Neural progenitor cell (in vitro differentiated cells): ENCODE data around the gene SEPTIN8. TPM values are rescaled to one million over a fixed set of nuclear protein-coding genes. Genes with fewer than 3 reads are reported as not detected.

Experiments used
- DNase-seq: peaks from one replicate; pipeline ENCODE4 v3.0.0-alpha.2; 2016; ENCODE audit warnings: low spot score
- H2AFZ ChIP-seq: fragments of 200-600 bp; sonication (generic); replicated peaks from 2 replicates; pipeline ENCODE4 v1.6.1; 2016; ENCODE audit warnings: antibody characterized with exemption
- H3F3A ChIP-seq: fragments of 200-600 bp; sonication (generic); 2 replicates; pipeline ENCODE4 v1.6.1; 2016; ENCODE audit warnings: antibody characterized with exemption, low read depth
- H3K27ac ChIP-seq: fragments of 200-600 bp; sonication (generic); 2 replicates; pipeline ENCODE4 v1.5.1; 2016; ENCODE audit warnings: mild to moderate bottlenecking
- H3K27me3 ChIP-seq: fragments of 200-600 bp; sonication (generic); 2 replicates; pipeline ENCODE4 v1.6.1; 2016; ENCODE audit warnings: mild to moderate bottlenecking, moderate library complexity
- H3K36me3 ChIP-seq: fragments of 200-600 bp; sonication (generic); 2 replicates; pipeline ENCODE4 v1.5.1; 2016
- H3K4me1 ChIP-seq: fragments of 200-600 bp; sonication (generic); 2 replicates; pipeline ENCODE4 v1.6.1; 2016; ENCODE audit warnings: mixed run types
- H3K4me2 ChIP-seq: fragments of 200-600 bp; sonication (generic); 2 replicates; pipeline ENCODE4 v1.6.1; 2016
- H3K4me3 ChIP-seq: fragments of 200-600 bp; sonication (generic); 2 replicates; pipeline ENCODE4 v1.5.1; 2016
- H3K79me2 ChIP-seq: fragments of 200-600 bp; sonication (generic); 2 replicates; pipeline ENCODE4 v1.6.1; 2016; ENCODE audit warnings: low read depth
- H3K9ac ChIP-seq: fragments of 200-600 bp; sonication (generic); 2 replicates; pipeline ENCODE4 v1.6.1; 2016
- H3K9me3 ChIP-seq: fragments of 200-600 bp; sonication (generic); 2 replicates; pipeline ENCODE4 v1.5.1; 2016; ENCODE audit warnings: low read depth
- H4K20me1 ChIP-seq: fragments of 200-600 bp; sonication (generic); 2 replicates; pipeline ENCODE4 v1.6.1; 2016; ENCODE audit warnings: low read depth
- H3K27ac Mint-ChIP-seq: 3 replicates; pipeline ENCODE4 v1.8.0; 2021; ENCODE audit warnings: mixed read lengths
- H3K27me3 Mint-ChIP-seq: 2 replicates; pipeline ENCODE4 v1.8.0; 2022; ENCODE audit warnings: low read depth, mild to moderate bottlenecking, inconsistent platforms, moderate library complexity, mixed read lengths; ENCODE audit not compliant: insufficient read depth
- H3K36me3 Mint-ChIP-seq: 3 replicates; pipeline ENCODE4 v1.8.0; 2021; ENCODE audit warnings: mixed read lengths
- H3K4me1 Mint-ChIP-seq: 3 replicates; pipeline ENCODE4 v1.8.0; 2021; ENCODE audit warnings: mixed read lengths
- H3K4me3 Mint-ChIP-seq: 3 replicates; pipeline ENCODE4 v1.8.0; 2021; ENCODE audit warnings: mild to moderate bottlenecking, moderate library complexity, mixed read lengths
- H3K9me3 Mint-ChIP-seq: 3 replicates; pipeline ENCODE4 v1.8.0; 2020; ENCODE audit warnings: mixed read lengths
- EZH2 ChIP-seq: fragments of 200-600 bp; sonication (generic); IDR thresholded peaks from 2 replicates; pipeline ENCODE4 v1.6.1; 2017; ENCODE audit warnings: antibody characterized with exemption, mild to moderate bottlenecking, moderate library complexity
- EZH2phosphoT487 ChIP-seq: fragments of 200-600 bp; sonication (generic); IDR thresholded peaks from 2 replicates; pipeline ENCODE4 v1.6.1; 2017; ENCODE audit warnings: antibody characterized with exemption
- total RNA-seq: library from RNA; depleted of rRNA; stranded (reverse); fragments of >200 nt; gene quantifications from 2 replicates; pipeline ENCODE4 v1.2.3, GENCODE V29; 2015; ENCODE audit warnings: low replicate concordance
- TF ChIP-seq, protein P1 (sequence below): fragments of 200-600 bp; sonication (generic); IDR thresholded peaks from 2 replicates; pipeline ENCODE4 v1.5.1; 2017; ENCODE audit warnings: antibody characterized with exemption, mild to moderate bottlenecking

The SEPTIN8 gene
- total RNA-seq, 1 donor from 2014 or later, result 39.9 TPM

DNA sequence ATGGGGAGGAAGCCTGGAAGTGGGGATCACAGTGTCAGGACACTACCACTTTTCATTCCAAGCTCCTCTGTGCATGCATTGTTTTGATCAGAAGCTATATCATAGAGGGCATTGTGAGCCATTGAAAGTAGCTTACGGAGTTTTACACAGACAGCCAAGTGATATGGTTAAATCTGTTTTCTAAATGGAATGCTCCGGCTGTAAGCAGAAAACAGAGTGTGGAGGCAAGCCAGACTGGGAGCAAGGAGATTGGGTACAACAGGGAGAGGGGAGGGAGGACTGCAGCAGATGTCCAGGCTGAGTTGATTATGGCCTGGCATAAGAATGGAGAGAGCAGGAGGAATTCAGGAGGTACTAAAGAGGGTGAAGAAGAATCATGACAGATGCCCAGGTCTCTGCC is 20.6 kb upstream of the SEPTIN8 start:
- Histone ChIP-seq H3K9ac (no peak overlapping the region), H3K27ac (no peak overlapping the region), H3F3A (no peaks in the 10 kb centered on the region), H4K20me1 (no peaks in the 10 kb centered on the region), H3K4me3 (no peak overlapping the region), H3K36me3 (no peaks in the 10 kb centered on the region), H3K27me3 (no peaks in the 10 kb centered on the region), H3K4me1 (peaks cover 9% of the 10 kb centered on the region), H2AFZ (no peak overlapping the region), H3K79me2 (no peaks in the 10 kb centered on the region), H3K4me2 (no peak overlapping the region), H3K9me3 (no peaks in the 10 kb centered on the region)
- no peak overlapping the region for H3K4me3 Mint-ChIP-seq
- no peak for TF ChIP-seq EZH2
- TF ChIP-seq, protein P1, sequence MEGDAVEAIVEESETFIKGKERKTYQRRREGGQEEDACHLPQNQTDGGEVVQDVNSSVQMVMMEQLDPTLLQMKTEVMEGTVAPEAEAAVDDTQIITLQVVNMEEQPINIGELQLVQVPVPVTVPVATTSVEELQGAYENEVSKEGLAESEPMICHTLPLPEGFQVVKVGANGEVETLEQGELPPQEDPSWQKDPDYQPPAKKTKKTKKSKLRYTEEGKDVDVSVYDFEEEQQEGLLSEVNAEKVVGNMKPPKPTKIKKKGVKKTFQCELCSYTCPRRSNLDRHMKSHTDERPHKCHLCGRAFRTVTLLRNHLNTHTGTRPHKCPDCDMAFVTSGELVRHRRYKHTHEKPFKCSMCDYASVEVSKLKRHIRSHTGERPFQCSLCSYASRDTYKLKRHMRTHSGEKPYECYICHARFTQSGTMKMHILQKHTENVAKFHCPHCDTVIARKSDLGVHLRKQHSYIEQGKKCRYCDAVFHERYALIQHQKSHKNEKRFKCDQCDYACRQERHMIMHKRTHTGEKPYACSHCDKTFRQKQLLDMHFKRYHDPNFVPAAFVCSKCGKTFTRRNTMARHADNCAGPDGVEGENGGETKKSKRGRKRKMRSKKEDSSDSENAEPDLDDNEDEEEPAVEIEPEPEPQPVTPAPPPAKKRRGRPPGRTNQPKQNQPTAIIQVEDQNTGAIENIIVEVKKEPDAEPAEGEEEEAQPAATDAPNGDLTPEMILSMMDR, result no peak
- TF ChIP-seq EZH2phosphoT487, result no peak
- no peak overlapping the region for H3K27ac Mint-ChIP-seq
- DNase-seq, result no peak
- no peaks in the 10 kb centered on the region for H3K36me3 Mint-ChIP-seq
- peaks cover 4% of the 10 kb centered on the region for H3K27me3 Mint-ChIP-seq
- H3K4me1 Mint-ChIP-seq, result no peaks in the 10 kb centered on the region
- no peaks in the 10 kb centered on the region for H3K9me3 Mint-ChIP-seq

DNA sequence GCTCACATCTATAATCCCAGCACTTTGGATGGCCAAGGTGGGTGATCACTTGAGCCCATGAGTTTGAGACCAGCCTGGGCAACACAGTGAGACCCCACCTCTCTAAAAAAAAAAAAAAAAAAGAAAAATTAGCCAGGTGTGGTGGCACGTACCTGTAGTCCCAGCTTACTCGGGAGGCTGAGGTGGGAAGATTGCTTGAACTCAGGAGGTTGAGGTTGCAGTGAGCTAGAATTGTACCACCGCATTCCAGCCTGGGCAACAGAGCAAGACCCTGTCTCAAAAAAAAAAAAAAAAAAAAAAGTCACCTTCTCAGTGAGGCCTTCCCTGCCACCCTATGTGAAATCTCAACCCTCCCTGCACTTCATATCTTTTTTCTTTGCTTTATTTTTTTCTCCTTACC is 14.0 kb upstream of the SEPTIN8 start:
- Histone ChIP-seq H3F3A (no peaks in the 10 kb centered on the region), H3K9ac (no peak overlapping the region), H3K79me2 (no peaks in the 10 kb centered on the region), H3K4me1 (no peaks in the 10 kb centered on the region), H3K27ac (no peak overlapping the region), H3K4me2 (no peak overlapping the region), H3K27me3 (no peaks in the 10 kb centered on the region), H4K20me1 (no peaks in the 10 kb centered on the region), H3K36me3 (no peaks in the 10 kb centered on the region), H2AFZ (no peak overlapping the region), H3K9me3 (no peaks in the 10 kb centered on the region), H3K4me3 (no peak overlapping the region)
- no peak overlapping the region for H3K27ac Mint-ChIP-seq
- no peak overlapping the region for H3K4me3 Mint-ChIP-seq
- TF ChIP-seq EZH2 (no peak), EZH2phosphoT487 (no peak)
- TF ChIP-seq, protein P1, result no peak
- no peak for DNase-seq
- no peaks in the 10 kb centered on the region for H3K9me3 Mint-ChIP-seq
- peaks cover 3% of the 10 kb centered on the region for H3K4me1 Mint-ChIP-seq
- H3K27me3 Mint-ChIP-seq, result peaks cover 3% of the 10 kb centered on the region
- H3K36me3 Mint-ChIP-seq, result no peaks in the 10 kb centered on the region

DNA sequence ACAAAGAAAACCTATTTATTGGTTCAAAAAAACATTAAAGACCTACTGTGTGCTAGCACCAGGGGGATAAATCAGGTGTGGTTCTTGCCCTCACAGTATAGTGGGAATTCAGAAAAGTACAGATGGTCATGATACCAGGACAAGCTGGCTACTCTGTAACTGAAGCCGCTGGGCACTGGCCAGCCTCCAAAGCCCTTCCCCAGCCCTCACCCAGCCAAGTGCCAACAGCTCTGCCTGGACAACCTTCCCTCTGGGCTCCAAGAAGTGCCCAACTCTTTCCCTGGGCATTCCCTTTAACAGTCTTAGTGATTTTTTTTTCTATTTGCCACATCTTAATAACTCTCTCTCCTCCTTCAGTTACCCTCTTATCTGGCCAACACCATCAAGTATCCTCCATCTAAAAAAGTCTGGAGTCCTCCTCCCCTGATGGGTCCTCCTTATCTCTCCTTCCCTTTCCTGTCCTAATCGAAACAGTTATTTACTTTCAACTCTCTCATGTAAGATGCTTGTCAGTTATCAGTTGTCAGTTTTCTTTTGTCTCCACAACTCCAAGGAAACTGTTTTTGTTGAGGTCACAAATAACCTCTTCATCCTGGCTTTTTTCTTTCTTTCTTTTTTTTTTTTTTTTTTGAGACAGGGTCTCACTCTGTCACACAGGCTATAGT is 13.3 kb upstream of the SEPTIN8 start:
- H3K27me3 ChIP-seq, result no peaks in the 10 kb centered on the region
- peaks cover 3% of the 10 kb centered on the region for H3K4me1 Mint-ChIP-seq
- H4K20me1 ChIP-seq, result no peaks in the 10 kb centered on the region
- no peaks in the 10 kb centered on the region for H3K9me3 Mint-ChIP-seq
- no peaks in the 10 kb centered on the region for H3K79me2 ChIP-seq
- no peaks in the 10 kb centered on the region for H3K4me1 ChIP-seq
- TF ChIP-seq EZH2phosphoT487 (no peak), EZH2 (no peak)
- TF ChIP-seq, protein P1, result no peak
- H3K4me3 ChIP-seq, result no peak overlapping the region
- H3K36me3 ChIP-seq, result no peaks in the 10 kb centered on the region
- no peaks in the 10 kb centered on the region for H3K36me3 Mint-ChIP-seq
- H3K4me3 Mint-ChIP-seq, result no peak overlapping the region
- no peak overlapping the region for H3K27ac Mint-ChIP-seq
- H3K27ac ChIP-seq, result no peak overlapping the region
- H2AFZ ChIP-seq, result no peak overlapping the region
- no peak for DNase-seq
- peaks cover 2% of the 10 kb centered on the region for H3K27me3 Mint-ChIP-seq
- H3K9me3 ChIP-seq, result no peaks in the 10 kb centered on the region
- no peak overlapping the region for H3K4me2 ChIP-seq
- H3K9ac ChIP-seq, result no peak overlapping the region
- H3F3A ChIP-seq, result no peaks in the 10 kb centered on the region
